Stimulated activated CD4-positive, alpha-beta T cell treated with anti-CD3 and anti-CD28 coated beads, Interleukin-2, amount 100 ng/mL, for 4 hours (primary cell): ENCODE results near the gene USP21.
"Not testable (repeated sequence)": the region's sequence is repeated elsewhere in the genome, so short reads cannot be mapped to it uniquely, and the experiment has no call there.

Experiments
- DNase-seq: peaks from one replicate; pipeline ENCODE4 v3.0.0-alpha.2; 2020; ENCODE audit warnings: low read depth

USP21 gene, protein sequence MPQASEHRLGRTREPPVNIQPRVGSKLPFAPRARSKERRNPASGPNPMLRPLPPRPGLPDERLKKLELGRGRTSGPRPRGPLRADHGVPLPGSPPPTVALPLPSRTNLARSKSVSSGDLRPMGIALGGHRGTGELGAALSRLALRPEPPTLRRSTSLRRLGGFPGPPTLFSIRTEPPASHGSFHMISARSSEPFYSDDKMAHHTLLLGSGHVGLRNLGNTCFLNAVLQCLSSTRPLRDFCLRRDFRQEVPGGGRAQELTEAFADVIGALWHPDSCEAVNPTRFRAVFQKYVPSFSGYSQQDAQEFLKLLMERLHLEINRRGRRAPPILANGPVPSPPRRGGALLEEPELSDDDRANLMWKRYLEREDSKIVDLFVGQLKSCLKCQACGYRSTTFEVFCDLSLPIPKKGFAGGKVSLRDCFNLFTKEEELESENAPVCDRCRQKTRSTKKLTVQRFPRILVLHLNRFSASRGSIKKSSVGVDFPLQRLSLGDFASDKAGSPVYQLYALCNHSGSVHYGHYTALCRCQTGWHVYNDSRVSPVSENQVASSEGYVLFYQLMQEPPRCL

DNA sequence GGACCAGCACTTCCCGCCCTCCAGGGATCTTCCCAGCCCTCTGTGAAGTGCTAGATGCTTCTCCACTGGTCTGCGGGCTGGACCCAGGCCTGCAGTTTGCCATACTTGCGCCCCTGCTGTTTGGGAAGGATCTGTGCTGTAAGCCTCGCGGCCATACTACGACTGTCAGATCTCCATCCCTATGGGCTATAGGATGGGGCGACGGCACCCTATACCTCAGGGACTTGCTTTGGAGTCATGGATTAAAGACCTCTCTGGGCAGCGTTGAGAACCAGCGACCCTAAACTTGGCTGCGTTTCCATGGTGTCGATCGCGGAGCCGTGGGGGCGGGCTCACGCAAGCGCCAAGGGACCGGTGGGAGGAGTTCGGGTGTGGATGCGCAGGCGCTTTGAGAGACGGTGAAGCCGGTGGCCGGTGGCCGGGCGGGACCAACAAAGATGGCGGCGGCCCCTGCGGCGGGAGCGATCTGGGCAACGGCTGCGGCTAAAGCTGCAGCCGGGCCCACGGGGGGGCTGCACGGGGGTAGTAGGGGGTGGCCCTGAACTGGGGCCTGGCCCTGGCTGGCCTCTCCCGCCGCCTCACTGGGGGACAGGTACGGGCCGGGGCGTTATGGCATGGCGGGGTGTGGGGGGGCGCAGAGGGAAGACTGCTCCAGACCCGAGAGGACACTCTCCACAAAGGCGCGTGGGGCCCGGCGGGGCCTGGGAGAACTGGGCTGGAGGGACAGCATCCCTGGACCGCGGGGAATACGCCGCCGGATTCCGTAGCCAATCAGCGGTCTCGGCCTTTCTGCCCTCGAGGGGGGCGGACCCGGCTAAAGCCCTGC is at the start of gene USP21:
Gene USP21, plus strand, starts transcription at position 414 of the 826 bp plus-strand sequence. CDS start 1,141 bp downstream, outside the sequence.
- peak; percentile 87 for DNase-seq

DNA sequence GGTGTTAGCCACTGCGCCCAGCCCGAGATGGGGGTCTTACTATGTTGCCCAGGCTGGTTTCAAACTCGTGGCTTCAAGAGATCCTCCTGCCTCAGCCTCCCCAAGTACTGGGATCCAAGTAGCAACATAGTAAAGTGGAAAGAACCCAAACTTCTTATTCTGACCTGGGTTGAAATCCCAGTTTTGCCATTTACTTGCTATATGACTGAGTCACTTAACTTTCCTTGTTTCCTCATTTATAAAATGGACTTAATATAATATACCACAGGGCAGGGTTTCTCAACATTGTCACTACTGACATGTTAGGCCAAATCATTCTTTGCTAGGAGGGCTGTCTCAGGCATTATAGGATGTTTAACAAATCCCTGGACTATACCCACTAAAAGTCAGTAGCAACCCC is 48.2 kb upstream of the USP21 start:
- DNase-seq, result no peak

DNA sequence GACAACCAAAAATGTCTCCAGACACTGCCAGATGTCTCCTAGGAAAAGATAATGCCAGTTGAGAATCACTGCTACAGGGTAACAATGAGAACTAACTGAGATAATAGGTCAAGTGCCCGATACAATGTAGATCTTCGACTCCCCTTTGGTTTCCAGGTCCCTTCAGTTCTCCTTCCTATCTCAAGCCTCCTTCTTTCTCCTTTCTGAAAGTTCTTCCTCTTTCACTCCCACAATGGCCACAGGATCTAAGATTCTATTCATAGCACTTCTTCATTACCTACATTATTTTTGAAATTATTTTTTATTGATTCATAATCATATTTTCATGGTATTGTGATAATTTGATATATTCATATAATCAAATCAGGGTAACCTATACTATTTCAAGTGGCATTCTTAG is 47.8 kb upstream of the USP21 start:
- DNase-seq, result no peak

DNA sequence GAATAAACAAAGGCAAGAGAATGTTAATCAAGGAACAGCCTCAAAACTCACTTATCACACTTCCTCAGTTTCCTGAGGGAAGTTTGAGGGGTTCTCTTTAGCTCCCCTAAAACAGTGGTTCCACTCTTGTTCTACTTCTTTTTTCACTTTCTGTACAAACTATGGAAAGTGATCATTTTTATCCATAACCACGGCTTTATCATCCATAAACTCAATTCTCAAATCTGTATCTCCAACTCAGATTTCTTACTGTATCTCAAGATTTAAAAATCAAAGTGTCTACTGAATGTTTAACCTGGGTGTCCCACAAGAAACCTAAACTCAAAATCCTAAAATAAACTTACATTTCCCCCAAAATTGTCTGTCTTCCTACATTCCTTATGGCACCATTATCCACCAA is 45.4 kb upstream of the USP21 start:
- DNase-seq, result no peak

DNA sequence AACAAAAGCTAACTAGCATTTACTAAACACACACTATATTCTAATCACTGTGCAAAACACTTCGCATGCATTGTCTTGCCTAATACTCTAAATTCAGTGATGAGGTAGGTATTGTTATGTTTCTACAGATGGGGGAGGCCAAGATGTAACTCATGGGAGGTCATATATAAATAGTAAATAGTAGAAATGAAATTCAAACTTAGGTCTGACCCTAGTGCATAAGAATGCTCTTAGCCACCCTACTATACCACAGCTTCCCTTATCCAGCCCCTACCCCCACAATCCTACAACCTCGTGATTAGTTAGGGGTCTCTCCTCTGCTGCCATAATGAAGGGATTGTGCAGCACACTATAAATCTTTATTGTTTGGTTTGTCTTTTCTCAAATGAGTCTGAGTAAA is 44.7 kb upstream of the USP21 start:
- DNase-seq, result no peak

DNA sequence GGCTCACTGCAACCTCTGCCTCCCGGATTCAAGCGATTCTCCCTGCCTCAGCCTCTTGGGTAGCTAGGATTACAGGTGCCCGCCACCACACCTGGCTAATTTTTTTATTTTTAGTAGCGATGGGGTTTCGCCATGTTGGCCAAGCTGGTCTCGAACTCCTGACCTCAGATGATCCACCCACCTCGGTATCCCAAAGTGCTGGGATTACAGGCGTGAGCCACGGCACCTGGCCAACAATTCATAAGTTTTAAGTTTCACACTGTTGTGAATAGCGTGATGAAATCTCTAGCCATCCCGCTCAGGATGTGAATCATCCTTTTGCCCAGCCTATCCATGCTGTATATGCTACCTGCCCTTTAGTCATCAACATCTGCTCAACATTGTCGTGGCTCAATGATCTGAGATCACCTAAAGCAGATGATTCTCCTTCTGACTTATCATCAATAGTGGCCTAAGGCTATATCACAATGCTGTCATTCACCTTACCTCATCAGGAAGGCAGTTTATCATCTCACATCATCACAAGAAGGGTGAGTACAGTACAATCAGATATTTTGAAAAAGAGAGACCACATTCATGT is 44.1 kb upstream of the USP21 start:
- no peak for DNase-seq

DNA sequence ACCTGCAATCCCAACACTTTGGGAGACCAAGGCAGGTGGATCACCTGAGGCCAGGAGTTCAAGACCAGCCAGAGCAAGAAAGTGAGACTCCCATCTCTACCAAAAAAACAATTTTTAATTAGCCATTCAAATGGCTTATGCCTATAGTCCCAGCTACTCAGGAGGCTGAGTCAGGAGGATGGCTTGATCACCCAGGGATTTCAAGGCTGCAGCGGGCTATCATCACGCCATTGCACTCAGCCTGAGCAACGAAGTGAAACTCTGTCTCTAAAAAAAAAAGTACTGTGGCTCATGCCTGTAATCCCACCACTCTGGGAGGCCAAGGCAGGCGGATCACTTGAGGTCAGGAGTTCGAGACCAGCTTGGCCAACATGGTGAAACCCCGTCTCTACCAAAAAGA is 43.3 kb upstream of the USP21 start:
- DNase-seq, result not testable (repeated sequence)

DNA sequence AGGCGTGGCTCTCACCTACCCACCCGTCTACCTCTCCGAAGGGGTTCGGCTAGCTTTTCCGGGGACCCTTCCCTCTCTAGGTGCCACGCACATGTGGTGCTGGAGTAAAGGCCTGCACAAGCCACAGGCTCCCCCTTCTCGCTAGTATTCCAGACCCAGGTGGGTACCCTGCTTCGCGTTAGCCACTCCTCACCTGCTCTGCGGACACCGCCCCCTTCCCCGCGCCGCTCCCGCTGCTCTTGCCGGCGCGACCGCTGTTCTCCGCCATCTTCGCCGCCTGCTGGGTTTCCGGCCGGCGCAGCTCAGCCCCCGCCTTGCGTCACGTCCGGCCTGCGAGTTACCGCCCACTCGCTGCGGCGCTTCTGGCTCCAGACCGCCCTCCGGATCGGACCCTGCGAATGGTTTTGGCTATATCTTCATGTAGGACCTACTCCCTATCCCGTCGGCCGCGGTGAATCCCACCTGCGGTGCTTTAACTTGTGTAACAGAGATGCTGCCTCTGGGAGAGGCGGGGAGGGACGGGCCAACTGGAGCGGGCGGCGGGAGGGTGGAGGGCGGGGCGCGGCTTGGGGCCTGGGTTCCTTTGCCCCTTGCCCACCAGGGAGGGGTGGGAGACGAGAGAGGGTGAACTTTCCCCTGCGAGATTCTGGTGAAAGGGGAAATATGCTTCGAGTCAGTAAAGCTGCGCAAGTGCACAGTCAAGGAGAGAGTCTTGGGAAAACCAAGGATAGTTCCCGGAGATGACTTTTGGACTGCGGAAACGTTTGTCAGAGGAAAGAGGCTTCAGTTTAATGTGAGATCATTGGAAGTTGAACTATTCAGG is 41.3 kb upstream of the USP21 start, which contains the start of the genes NIT1 and PFDN2:
Gene NIT1, plus strand, starts transcription at position 347 of the 823 bp plus-strand sequence. Its CDS starts 72 bp downstream, at position 419.
Gene PFDN2, minus strand, starts transcription at position 279 of the 823 bp plus-strand sequence. Its CDS starts 11 bp downstream, at position 268.
- peak; percentile 78 for DNase-seq

DNA sequence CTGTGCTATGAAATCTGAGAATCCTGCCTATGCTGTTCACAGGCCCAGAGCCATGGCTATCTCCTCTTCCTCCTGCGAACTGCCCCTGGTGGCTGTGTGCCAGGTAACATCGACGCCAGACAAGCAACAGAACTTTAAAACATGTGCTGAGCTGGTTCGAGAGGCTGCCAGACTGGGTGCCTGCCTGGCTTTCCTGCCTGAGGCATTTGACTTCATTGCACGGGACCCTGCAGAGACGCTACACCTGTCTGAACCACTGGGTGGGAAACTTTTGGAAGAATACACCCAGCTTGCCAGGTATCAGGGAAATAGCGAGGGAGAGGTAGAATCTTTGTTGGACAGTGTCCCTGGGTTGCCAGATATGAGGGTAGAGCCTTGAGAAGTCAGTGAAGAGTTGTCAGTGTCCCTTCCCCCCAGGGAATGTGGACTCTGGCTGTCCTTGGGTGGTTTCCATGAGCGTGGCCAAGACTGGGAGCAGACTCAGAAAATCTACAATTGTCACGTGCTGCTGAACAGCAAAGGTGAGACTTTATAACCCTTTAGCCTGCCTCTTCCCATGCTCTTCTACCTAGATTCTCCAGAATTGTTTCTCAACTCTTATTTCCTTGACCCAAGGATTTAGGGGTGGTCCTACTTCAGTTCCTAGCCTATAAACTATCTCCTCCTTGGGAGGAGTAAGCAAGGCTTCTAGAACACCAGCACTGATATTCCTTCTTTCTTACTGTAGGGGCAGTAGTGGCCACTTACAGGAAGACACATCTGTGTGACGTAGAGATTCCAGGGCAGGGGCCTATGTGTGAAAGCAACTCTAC is 40.0 kb upstream of the USP21 start:
- peak; percentile 65 for DNase-seq

DNA sequence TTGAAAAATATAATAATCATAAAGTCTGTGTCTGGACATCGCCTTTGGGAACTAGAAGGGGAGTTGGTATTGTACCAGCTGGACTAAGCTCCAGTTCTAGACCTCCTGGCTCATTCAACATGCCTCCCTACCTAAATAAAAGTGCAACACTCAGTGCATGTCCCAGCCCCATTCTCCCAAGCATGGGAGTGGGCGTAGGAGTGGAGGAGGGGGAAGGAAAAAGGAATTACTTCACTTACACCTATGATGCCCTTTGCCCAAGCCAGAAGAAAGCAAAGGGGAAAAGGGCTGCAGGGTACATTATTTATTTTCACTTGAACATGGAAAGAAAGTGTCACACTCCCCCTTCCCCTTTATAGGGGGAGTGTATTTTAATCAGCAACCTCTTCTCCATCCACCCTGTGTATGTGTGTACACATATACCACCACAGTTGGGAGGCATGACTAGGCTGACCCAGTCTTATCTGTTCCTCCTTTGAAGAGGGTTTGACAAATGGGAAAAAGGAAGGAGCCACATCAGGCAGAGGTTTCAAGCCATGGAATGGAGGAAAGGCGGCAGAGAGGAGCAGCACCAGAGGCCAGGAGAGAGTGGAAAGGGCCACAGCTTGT is 38.2 kb upstream of the USP21 start:
- DNase-seq, result no peak

DNA sequence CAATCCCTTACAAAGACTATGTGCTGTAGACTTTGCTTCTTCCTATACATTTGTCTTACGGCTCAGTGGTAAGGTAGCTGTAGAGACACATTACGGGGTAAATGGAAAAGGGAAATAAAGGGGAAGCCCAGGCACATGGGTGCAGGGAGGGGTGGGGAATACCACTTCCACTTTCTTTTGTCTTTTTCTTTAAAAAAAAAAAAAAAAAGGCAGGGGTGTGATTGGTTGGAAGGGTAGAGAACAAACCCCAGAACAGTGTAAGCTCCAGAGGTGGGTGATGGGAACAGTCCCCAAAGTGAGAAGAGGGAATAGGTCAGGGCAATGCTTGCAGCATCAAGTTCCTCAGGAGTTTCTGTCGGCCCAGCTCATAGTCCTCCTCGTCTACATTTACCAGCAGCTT is 37.5 kb upstream of the USP21 start:
- DNase-seq, result no peak

DNA sequence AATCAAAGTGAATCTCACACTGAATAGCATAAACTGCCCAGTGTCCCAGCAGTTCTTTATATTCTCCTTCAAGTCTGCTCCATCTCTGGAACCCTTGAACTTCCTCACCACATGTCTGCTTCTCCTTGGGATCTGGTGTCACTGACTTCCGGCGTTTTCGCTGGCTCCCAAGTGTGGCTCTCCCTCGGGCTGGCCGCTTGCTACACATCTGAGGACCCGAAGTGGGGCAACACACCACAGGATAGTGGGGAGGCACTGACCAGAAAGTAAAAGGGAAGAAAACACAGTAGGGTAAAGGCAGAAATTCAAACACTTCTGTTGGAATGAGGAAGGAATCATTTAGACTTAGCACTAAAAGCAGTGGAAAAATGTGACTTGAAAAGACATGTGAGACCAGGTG is 36.3 kb upstream of the USP21 start:
- no peak for DNase-seq

DNA sequence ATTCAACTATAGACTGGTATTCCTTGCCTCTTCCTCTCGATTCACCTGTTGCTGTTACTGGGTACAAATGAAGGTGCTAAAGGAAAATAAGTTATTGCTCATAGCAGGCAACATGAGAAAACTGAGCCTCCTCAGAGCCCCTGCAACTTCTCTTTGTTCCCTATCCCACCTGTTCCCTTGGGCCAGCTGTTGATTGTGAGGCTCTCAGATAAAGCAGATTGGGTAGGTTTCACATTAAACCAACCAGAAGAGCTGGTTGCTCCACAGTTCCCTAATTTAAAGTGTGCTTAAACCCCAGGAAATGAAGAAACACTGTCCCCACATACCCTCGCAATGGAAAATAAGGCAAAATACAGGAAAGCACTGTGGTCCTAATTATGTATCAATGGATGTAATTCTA is 31.7 kb upstream of the USP21 start:
- DNase-seq, result no peak

DNA sequence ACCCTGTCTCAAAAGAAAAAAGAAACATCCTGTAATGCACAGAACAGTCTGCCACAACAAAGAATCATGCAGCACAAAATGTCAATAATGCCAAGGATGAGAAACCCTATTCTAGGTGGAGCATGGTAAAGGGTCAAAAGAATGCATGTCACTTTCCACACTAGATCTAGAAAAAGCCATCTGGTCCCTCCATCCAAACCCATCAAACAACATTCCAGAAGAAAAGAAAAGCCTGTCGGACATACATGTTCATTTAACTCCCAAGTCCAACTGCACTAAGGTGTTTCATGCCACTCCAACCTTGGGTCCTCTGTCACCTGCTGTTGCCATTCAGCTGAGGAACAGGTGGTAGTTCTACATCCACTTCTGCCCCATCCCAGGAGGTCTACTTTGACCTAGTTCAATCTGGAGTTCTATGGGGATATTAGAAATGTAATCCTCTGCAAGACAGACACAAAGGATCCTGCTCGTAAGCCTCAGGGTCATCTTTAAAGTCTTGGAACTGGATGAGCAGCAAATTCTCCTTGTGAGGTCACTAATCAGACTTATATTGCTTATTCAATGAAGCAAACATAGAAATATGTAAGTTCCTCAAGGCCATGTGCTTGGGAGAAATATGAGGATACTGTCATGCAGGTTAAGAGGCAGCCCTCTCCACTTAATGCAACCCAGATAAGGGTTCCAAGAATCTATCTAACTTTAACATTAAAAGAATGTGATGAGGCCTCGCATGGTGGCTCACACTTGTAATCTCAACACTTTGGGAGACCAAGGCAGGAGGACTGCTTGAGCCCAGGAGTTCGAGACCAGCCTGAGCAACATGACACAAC is 30.5 kb upstream of the USP21 start:
- DNase-seq, result no peak

DNA sequence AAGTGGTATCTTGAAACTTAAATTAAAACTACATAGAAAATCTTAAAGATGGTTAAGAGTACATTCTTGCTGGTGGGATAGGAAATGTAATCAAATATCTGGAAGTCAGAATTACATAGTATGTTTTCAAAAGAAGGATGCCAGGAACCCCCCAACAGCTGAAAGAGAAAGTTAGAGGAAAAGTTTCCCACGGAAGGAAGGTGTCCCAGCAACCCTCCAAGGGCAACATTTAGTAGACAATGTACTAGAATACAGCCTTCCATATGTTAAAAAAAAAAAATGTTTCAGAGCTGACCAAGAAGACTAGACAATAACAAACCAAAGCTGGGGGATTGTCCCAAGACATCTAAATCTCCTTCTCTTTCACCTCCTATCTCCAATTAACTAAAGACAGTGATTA is 29.0 kb upstream of the USP21 start:
- no peak for DNase-seq

DNA sequence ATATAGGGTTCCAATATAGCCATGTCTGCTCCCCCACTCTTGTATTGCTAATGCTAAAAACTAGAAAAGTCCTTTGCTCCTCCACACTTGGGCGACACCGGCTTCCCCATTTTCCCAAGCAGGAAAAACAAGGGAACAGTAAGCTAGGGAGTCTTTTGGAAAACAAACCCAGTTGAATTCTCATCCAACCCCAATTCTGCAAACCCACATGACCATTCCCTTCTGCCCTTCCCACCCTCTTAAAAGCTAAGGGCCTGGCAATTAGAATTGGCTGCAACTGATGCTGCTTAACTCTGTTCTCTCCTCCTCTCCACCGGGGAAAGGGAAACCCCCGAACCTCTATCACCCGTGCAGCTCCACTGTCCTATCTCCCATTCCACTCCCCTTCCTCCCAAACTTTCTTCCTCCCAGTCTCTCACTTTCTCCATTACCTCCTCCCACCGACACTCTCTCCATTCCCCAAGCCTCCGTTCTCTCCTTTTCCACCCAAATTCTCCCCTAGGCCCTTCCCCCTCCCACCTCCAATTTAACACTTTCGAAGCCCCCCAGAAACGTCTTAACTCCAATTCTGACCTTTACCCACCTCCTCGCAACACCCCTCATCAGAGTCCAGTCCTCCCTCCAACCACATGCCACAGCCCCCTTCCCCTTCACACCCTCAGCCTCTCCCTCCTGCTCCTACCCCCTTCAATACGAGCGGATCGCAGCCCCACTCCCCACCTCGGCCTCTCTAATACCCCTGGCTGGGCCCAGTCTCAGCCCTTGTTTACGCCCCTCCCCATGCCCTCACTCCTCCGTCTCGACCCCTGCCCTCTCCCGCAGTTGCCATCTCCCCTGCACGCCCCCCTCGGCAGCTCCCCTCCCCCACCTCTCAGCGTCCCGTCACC is 27.5 kb upstream of the USP21 start:
- no peak for DNase-seq

DNA sequence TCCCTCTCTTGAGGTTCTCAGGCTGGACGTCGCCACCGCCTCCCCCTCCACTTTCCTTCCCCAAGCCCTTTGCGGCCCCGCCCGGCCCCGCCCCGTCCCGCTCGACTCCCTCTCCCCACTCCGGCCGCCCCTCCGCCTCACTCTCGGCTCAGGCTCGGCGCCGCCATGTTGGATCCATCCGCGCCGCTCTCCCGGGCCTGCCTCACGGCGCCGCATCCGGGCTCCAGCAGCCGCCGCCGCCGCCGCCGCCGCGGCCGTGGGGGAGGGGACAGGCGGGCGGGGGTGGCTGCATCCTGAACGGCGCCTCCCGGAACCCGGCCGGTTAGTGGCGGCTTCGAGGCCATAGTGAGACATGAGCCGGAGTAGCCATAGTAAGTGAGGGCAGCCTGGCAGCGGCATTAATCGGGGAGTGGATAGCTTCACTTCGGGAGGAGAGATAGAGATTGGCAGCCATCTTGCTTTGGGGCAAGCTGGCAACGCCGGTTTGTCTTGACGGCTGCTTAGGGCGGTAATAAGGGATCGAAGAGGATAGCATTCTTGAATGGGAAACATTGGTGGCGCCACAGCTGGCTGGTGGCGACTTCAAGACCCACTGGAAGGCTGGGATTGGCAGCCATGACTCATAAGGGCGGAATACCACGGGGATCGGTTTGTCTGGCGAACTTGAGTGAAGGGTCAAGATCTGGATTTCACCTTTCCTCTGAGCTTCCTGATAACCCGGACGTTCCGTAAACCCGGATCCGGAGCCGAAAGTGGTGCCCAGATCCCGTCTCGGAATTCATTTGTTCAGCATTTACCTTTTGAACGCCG is 26.7 kb upstream of the USP21 start, which contains the start of gene DEDD:
Gene DEDD, minus strand, starts transcription at position 258 of the 810 bp plus-strand sequence. CDS start 8,205 bp downstream, outside the sequence.
- DNase-seq, result peak; percentile 88
